Fibroblast of mammary gland (primary cell): ENCODE data around the gene NDUFB1.

Experiments used
- DNase-seq: peaks from one replicate; pipeline ENCODE4 v3.0.0-alpha.2; 2010; ENCODE audit warnings: low read depth
- H3K4me3 ChIP-seq: 2 replicates; pipeline ENCODE4 v1.5.1; 2011; ENCODE audit warnings: low read depth, mild to moderate bottlenecking, low read length, moderate library complexity; ENCODE audit not compliant: control insufficient read depth
- CTCF ChIP-seq: conservative IDR thresholded peaks from 2 replicates; pipeline ENCODE4 v1.5.1; 2011; ENCODE audit warnings: low read depth, low read length, inconsistent platforms; ENCODE audit not compliant: control insufficient read depth, insufficient read depth

Gene NDUFB1

GRCh38 chr14:92143962-92144361 is 22.5 kb upstream of the NDUFB1 start:
- H3K4me3 ChIP-seq: no peak overlapping the region
- TF ChIP-seq CTCF: no peak
- DNase-seq: peak; percentile 16

- H3K4me3 ChIP-seq: no peak overlapping the region
- TF ChIP-seq CTCF: no peak
- no peak for DNase-seq
Measured at GRCh38 chr14:92143309-92143708, 21.8 kb upstream of the NDUFB1 start.

- peak; percentile 67 for TF ChIP-seq CTCF
- peak; percentile 63 for DNase-seq
- no peak overlapping the region for H3K4me3 ChIP-seq
Measured at GRCh38 chr14:92135269-92135668, 13.8 kb upstream of the NDUFB1 start.

- H3K4me3 ChIP-seq: no peak overlapping the region
- TF ChIP-seq CTCF: no peak
- no peak for DNase-seq
Measured at GRCh38 chr14:92134456-92134855, 12.9 kb upstream of the NDUFB1 start.

GRCh38 chr14:92122761-92123160 is 1.3 kb upstream of the NDUFB1 start:
- TF ChIP-seq CTCF: no peak
- peak overlapping the region; percentile 98 for H3K4me3 ChIP-seq
- no peak for DNase-seq

- no peak for TF ChIP-seq CTCF
- peak; percentile 29 for DNase-seq
- peak overlapping the region; percentile 98 for H3K4me3 ChIP-seq
Measured at GRCh38 chr14:92122351-92122677, 808 bp upstream of the NDUFB1 start.

- H3K4me3 ChIP-seq: peak overlapping the region; percentile 98
- no peak for TF ChIP-seq CTCF
- DNase-seq: peak; percentile 43
Measured at GRCh38 chr14:92121207-92121669, 268 bp downstream of the NDUFB1 start.
